Fibroblast of pulmonary artery (primary cell): ENCODE measurements around the gene SCGB3A1.

Source experiments
- DNase-seq: peaks from one replicate; pipeline ENCODE4 v3.0.0-alpha.2; 2010; ENCODE audit warnings: low read depth
- H3K4me3 ChIP-seq: replicated peaks from 2 replicates; pipeline ENCODE4 v1.5.1; 2011; ENCODE audit warnings: low read depth, mild to moderate bottlenecking, control low read depth, low read length, moderate library complexity
- TF ChIP-seq, protein P1 (sequence below): IDR thresholded peaks from 2 replicates; pipeline ENCODE4 v1.5.1; 2011; ENCODE audit warnings: mild to moderate bottlenecking, control low read depth, low read length, inconsistent platforms; ENCODE audit errors: missing control alignments

Gene SCGB3A1

DNA sequence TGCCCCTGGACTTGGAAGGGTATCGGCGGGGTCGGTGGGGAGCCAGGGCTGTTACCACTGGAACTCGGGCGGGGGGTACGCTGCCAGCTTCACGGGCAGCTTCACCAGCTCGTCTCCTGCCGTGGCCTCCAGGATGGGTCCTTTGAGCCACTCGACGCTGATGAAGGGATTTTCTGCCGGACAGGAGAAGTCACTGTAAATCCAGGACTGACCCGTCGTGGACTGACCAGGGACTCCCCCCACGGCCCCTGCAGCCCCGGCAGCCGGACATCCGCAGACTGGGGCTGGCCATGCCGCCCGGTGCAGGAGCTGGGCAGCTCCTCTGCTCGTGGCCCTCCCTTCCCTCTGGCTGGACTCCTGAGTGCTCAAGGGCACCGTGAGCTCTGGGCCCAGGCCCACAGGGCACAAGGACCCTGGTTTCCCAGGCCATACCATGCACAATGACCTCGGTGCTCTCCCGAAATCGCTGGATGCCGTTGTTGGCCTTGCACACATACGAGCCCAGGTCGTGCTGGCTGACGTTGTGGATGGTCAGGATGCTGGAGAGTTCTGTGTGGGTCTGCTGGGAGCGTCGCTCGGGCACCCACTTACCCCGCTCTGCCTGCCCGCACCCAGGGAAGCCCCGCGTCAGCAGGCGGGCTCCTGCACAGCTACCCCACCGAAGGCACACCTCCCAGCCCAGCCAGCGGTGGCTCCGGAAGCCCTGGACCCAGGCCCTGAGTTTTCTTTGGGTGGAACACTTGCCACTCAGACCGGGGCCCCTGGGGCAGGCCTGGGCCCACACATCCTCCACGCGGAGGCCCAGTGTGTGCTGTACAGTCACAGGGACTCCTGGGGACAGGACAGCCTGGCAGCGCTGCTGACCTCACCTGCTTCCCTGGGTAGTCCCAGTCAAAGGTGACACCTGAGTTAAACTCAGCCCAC is 37.8 kb upstream of the SCGB3A1 start:
- DNase-seq: no peak
- TF ChIP-seq, protein P1, sequence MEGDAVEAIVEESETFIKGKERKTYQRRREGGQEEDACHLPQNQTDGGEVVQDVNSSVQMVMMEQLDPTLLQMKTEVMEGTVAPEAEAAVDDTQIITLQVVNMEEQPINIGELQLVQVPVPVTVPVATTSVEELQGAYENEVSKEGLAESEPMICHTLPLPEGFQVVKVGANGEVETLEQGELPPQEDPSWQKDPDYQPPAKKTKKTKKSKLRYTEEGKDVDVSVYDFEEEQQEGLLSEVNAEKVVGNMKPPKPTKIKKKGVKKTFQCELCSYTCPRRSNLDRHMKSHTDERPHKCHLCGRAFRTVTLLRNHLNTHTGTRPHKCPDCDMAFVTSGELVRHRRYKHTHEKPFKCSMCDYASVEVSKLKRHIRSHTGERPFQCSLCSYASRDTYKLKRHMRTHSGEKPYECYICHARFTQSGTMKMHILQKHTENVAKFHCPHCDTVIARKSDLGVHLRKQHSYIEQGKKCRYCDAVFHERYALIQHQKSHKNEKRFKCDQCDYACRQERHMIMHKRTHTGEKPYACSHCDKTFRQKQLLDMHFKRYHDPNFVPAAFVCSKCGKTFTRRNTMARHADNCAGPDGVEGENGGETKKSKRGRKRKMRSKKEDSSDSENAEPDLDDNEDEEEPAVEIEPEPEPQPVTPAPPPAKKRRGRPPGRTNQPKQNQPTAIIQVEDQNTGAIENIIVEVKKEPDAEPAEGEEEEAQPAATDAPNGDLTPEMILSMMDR: no peak
- no peak overlapping the region for H3K4me3 ChIP-seq

DNA sequence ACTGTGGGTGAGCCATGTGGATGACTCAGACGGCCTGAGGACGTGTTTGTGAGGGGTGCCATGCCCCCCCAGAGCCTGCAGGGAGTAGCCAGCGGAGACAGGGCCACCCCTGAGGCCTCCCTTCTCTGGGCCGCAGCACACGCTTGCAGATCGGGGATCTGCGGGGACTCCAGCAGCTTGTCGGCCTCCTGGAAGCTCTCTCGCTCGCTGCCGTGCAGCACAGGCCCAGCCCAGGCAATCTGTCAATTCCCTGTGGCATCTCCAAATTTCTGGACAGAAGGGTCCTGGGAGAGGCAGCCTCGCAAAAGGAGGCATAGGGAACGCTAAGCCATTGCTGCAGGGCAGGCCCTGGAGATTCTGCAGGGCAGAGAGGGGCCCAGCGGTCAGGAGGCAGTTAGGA is 36.9 kb upstream of the SCGB3A1 start:
- TF ChIP-seq, protein P1: no peak
- no peak overlapping the region for H3K4me3 ChIP-seq
- DNase-seq: no peak

DNA sequence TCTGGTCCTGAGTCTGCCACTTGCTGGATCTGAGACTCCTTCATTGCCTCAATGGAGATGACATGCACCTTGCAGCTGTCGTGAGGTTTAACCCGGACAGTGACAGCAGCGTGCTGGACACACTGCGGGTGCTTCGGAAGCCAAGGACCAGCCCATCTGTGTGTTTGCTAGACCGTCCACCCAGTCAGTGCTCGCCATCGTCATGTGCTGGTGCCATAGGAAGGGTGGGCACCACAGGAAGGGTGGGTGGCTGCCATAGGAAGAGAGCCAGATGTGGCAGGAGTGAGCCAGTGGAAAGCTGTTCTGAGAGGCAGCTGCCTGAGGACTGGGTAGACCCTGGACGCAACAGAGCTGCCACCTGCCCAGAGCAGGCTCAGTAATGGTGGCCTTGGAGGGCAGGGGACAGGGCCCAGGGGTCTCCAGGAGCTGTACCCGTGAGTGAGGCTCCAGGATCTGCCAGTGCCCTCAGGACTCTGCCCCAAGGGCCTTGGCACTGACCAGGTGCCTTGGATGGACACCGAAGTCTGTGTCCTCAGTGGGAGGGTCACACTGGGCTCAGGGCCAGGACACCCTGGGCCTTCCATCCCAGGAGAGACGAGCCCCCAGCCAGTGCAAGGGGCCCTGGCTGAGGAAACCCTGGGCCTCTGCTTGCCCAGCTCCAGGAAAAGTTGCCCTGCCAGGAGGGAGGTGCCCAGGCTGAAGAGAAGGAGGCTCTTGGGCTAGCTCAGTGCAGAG is 36.3 kb upstream of the SCGB3A1 start:
- DNase-seq: no peak
- no peak overlapping the region for H3K4me3 ChIP-seq
- TF ChIP-seq, protein P1: no peak

DNA sequence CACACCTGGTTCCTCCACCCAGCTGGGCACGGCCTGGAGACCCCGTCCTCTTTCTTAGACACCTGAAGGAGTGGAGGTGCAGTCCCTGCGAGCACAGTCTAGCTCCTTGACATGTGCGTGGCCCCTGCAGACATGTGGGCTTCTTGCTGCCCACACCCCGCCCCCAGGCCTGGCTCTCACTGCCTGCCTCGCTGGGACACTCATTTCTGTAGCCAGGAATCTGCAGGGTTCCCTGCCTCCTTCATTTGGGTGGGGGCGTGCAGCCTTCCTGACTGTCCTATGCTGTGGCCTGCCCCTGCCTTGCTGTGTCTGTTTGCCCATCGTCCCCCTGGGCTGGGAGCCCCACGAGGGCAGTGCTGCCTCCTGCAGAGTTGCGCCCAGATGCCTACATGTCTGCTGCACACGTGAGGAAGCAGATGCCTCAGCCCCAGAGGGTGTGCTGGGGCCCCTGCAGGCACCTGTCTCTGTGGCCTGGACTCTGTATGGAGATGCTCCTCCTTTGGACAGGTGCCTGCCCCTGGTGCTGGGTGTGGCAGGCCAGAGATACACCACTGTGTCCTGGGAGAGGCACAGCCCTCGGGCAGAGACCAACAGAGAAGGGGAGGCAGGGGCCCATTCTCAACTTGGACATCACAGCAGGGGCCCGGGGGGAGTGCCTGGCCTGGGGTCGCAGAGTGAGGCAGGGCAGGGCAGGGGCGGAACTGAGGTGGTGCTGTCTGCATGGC is 35.5 kb upstream of the SCGB3A1 start:
- DNase-seq: no peak
- TF ChIP-seq, protein P1: no peak

DNA sequence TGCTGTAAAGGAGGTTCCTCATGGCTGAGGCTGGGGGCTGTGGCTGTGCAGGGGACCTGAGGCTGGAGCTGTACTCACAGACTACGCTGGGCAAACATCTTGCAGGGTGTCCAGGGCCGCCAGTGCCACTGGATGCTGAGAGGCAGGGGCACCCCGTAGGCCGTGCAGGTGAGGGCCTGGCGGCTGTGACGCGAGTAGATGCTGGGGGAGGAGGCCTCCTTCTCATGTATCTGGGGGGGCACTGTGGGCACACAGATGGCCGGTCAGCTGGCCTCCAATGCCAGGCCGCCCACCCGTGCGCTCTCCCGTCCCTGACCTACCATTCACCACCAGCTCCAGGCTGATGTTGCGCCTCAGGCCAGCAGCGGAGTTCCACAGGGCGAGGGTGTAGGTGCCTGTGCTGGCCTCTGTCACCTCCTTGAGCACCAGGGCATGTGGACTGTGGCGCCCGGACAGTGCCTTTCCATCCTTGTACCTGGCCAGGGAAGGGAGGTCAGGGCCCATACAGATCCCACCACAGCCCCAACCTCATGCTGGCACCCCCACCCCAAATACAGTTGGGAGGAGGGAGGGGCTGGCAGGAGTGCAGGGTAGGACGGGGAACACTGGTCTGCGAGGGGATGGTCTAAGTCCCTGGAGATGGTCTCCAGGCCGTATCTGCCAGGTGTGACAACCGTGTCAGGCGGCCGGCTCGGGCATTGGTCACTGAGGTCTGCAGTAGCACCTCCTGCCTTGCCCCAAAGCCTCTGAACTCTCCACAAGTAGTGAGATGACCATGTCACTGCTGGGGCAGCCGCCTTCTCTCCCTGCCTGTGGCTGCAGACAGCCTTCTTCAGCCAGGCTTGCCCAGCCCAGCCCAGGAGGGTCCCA is 34.7 kb upstream of the SCGB3A1 start:
- no peak overlapping the region for H3K4me3 ChIP-seq
- TF ChIP-seq, protein P1: no peak
- DNase-seq: no peak

More for the DNA sequence above, 35.5 kb upstream of the SCGB3A1 start:
- no peak overlapping the region for H3K4me3 ChIP-seq
